Embryonic facial prominence (tissue), 1 donor: ENCODE results near the gene NTN1.
"Not testable (repeated sequence)": the region's sequence is repeated elsewhere in the genome, so short reads cannot be mapped to it uniquely, and the experiment has no call there.

Source experiments
- DNase-seq: peaks from one replicate; pipeline ENCODE4 v3.0.0-alpha.2; 2016; ENCODE audit errors: extremely low spot score

NTN1 gene

GRCh38 chr17:9087921-9088320, 66.6 kb downstream of the NTN1 start:
- DNase-seq: no peak

DNA sequence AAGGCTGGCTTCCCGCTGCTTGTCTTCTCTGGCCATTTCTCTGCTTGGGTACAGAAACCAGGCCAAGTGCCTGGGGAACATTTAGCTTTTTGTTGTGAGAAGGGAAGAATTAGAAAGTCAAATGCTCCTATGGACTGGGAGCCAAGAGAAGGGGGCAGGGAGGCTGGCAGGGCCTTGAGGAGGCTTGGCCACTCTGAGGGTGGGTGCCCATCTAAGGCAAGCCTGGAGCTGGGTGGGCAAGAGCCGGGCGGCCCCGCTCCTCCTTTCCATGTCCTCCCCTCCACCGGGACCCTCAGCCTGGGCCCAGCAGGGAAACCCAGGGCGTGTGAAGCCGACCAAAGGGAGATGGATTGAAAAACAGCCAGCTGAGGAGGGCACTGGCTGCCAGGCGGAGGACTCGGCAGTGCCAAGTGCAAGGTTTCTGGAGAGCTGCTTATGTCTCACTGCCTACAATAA, 69.4 kb downstream of the NTN1 start:
- DNase-seq: no peak

DNA sequence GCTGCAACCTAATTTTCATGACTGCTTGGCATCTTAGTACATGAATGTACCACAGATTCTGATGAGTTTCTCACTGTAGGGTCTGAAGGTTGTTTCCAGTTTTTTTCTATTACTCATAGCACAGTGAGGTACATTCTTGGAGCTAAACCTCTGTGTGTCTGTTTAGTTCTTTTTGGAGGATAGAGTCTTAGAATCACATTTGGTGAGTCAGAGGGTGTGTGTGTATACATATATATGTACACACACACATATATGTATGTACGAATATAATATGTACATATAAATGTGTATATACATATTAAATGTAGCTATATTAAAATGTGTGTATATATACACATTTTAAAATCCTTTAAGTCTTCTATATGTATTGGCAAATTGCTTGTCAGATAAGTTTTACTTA, 72.9 kb downstream of the NTN1 start:
- DNase-seq: no peak

GRCh38 chr17:9095390-9095789, 74.1 kb downstream of the NTN1 start:
- no peak for DNase-seq

- no peak for DNase-seq
These were observed 77.0 kb downstream of the NTN1 start for GRCh38 chr17:9098242-9098825.

- DNase-seq: no peak
These were observed 80.0 kb downstream of the NTN1 start for GRCh38 chr17:9101356-9101755.

GRCh38 chr17:9103193-9103592, 81.9 kb downstream of the NTN1 start:
- not testable (repeated sequence) for DNase-seq

GRCh38 chr17:9104370-9105041, 83.2 kb downstream of the NTN1 start:
- no peak for DNase-seq

DNA sequence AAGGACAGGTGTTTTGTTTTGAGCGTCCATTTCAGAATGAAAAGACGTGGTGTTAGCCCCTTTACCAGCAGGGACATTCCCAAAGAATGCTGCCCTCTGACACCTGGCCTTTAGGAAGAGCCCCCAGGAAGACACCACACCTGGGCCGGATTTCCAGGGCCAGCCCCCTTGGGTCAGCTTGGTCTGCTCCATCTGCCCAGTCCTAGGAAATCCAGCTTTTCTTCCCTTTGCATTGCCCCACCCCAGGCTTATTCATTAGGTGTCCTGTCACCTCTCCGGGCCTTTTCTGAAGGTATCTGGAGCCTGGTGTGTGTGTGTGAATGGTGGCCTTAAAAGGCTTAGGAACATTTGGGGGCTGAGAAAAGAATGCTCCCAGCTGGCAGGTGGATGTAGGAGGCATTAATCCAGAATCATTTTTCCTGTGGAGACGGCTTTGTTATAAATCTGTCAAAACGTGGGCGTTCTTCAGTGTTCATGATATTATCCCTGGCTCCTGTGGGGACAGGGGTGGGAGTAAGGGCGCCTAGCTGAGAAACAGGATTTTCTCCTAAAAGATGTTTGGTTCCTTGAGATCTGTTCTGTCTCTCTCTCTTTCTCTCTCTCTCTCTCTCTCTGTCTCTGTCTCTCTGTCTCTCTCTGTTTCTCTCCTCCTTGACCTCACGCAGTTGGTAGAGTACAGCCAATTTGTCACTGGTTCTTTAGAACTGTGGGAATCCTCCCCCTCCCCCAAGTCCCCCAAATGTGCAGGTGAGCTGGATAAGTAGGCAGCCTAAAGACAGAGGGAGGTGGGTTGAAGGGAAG, 84.0 kb downstream of the NTN1 start:
- no peak for DNase-seq

DNA sequence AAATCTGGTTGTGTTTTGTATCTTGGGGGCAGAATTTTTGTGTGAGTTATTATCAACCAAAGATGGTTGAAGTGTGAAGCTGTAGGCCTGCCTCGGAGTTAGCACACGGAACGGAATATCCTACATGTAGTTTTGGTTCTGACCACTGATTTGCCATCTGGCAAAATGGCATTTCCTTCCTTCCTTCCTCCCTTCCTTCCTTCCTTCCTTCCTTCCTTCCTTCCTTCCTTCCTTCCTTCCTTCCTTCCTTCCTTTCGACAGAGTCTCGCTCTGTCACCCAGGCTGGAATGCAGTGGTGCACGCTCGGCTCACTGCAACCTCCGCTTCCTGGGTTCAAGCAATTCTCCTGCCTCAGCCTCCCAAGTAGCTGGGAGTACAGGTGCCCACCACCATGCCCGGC, 85.0 kb downstream of the NTN1 start:
- DNase-seq: not testable (repeated sequence)

DNA sequence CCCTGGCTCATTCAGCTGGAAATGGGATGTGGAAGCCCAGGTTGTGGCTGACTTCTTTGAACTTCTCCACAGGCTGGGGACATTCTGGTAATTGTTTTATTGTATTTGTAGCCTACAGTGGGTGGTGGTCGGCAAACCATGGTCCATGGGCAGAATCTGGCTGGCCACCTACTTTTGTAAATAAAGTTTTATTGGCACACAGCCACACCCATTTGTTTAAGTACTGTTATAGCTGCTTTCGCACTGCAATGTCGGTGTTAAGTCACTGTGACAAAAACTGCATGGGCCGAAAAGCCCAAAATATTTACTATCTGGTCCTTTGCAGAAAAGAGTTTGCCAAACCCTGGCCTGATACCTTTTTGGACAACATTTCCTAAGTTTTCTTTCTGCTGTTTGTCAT, 86.2 kb downstream of the NTN1 start:
- DNase-seq: no peak

DNA sequence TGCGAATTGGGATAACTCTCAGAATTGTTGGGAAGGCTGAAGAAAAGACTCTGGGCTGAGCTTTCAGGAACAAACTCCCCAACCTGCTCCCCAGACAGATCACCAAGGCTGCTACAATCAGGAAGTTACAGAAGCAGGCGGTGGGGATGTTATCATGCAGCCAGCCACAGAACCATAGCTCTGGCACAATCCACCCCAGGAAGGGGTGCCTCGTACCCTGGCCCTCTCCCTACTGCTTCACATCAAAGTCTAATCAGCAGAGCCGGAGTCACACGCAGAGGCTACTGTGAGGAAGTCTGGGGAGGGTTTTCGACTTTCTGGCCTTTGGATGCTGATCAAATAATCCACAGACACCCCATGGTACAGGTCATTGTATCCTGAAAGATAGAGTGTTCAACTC, 86.8 kb downstream of the NTN1 start:
- no peak for DNase-seq

DNA sequence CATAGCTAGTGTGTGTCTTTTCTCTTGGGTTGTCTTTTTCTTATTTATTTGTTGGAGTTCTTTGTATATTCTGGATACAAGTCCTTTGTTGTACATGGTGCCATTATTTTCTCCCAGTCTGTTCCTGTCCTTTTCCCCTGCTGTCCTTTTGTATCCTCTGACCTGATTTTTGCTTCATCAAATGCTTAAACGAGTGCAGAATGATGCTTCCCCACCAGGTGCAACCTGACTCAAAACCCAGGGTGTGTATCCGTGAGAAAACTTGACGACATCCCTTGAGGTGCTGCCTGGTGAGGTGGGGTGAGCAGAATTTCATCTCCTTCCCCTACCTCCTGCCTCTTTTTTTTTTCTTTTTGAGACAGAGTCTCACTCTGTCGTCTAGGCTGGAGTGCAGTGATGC, 88.6 kb downstream of the NTN1 start:
- DNase-seq: no peak

DNA sequence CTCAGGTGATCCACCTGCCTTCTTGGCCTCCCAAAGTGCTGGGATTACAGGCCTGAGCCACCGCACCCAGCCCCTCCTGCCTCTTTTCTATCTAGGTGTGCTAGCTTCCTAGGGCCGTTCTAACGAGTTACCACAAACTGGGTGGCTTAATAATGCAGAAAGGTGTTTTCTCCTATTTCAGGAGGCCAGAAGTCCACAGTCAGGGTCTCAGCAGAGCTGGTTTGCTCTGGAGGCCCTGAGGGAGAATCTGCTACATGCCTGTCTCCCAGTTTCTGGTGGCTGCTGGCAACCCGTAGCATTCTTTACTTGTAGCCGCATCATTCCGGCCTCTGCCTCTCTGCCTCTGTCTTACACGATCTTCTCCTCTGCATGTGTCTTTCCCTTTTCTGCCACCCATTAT, 89.2 kb downstream of the NTN1 start:
- no peak for DNase-seq

GRCh38 chr17:9115214-9116191, 94.2 kb downstream of the NTN1 start:
- DNase-seq: no peak

- DNase-seq: no peak
These were observed 95.1 kb downstream of the NTN1 start for GRCh38 chr17:9116311-9116835.

GRCh38 chr17:9116861-9117568, 95.7 kb downstream of the NTN1 start:
- DNase-seq: no peak

DNA sequence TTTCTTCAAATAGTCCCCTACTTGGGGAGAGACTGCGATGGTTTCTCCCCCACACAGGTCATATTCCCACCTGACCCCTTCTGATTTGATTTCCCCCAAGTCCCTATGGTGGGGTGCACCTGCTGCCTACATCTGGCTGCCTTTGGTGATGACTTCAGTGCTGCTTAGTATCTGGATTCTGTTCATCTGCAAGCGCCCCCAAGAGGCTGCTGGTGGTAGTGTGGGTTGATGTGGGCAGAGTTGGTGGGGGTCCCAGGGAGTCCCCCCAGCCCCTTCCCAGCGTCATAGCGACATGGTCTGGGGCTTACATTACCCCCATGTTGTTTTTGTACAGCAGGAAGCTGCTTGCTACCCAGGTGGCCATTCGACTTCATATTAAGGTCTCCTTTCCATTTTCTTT, 99.2 kb downstream of the NTN1 start:
- DNase-seq: no peak

- no peak for DNase-seq
These were observed 100.0 kb downstream of the NTN1 start for GRCh38 chr17:9121186-9121820.
